22Rv1 (cell line): ENCODE data around the gene PTPRG.

Experiments used
- ZFX ChIP-seq: fragments of 450-650 bp; IDR thresholded peaks from 2 replicates; pipeline ENCODE4 v1.6.1; 2017; ENCODE audit warnings: antibody characterized with exemption, borderline replicate concordance
- TF ChIP-seq, protein P1 (sequence below): fragments of 450-650 bp; IDR thresholded peaks from 2 replicates; pipeline ENCODE4 v1.5.1; 2017; ENCODE audit warnings: mild to moderate bottlenecking

- TF ChIP-seq, protein P1, sequence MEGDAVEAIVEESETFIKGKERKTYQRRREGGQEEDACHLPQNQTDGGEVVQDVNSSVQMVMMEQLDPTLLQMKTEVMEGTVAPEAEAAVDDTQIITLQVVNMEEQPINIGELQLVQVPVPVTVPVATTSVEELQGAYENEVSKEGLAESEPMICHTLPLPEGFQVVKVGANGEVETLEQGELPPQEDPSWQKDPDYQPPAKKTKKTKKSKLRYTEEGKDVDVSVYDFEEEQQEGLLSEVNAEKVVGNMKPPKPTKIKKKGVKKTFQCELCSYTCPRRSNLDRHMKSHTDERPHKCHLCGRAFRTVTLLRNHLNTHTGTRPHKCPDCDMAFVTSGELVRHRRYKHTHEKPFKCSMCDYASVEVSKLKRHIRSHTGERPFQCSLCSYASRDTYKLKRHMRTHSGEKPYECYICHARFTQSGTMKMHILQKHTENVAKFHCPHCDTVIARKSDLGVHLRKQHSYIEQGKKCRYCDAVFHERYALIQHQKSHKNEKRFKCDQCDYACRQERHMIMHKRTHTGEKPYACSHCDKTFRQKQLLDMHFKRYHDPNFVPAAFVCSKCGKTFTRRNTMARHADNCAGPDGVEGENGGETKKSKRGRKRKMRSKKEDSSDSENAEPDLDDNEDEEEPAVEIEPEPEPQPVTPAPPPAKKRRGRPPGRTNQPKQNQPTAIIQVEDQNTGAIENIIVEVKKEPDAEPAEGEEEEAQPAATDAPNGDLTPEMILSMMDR: no peak
- no peak for TF ChIP-seq ZFX
These were observed 250.7 kb downstream of the PTPRG start for GRCh38 chr3:61812085-61812484.
